ENCODE data around the gene NDUFA3.

NDUFA3 gene

DNA sequence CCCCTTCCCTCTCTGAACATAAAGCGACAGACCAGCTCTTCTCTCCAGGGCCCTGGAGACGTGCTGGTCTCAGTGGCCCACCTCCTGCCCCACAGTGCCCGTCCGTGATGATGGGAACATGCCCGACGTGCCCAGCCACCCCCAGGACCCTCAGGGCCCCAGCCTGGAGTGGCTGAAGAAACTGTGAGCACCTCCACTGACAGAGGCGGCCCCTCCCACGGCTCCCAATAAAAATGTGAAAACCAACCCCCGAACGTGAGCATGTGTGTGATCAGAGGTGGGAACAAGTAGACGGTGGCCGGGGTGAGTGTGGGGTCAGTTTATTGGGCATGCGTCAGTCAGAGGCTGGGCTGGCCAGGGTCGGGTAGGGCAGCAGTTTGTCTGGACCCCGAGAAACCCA is 4.1 kb downstream of the NDUFA3 start:
- DNase-seq (ENCODE audit: low read depth, low spot score), result no peak
- H3K27ac ChIP-seq, result no peak overlapping the region

DNA sequence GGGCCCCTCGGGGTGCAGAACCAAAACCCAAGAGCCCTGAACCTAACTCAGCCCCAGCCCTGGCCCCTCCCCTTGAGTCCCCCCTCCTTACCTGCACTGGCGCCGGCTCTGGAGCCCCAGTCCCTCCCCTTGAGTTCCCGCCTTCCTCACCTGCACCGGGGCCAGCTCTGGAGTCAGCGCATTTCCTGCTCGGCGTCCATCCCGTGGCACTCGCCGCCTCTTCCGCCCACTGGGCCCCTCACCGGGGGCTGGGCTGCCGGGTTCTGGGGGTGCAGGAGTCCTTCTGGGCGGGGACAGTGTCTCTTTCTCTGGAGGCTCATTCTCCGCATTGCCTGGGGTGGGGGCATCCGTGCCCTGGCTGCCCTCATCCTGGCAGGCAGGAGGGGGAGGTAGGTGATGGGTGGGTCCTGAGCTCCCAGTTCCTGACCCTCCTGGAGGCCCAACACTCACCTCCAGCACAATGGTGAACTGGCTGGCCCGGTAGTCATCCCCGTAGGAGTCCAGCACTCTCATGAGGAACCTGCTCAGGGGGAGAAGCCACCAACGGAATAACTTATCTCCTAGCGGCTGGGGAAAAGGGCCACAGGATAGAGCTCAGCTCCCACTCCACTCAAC is 5.3 kb downstream of the NDUFA3 start:
- H3K27ac ChIP-seq, result no peak overlapping the region
- DNase-seq (ENCODE audit: low read depth, low spot score), result no peak

DNA sequence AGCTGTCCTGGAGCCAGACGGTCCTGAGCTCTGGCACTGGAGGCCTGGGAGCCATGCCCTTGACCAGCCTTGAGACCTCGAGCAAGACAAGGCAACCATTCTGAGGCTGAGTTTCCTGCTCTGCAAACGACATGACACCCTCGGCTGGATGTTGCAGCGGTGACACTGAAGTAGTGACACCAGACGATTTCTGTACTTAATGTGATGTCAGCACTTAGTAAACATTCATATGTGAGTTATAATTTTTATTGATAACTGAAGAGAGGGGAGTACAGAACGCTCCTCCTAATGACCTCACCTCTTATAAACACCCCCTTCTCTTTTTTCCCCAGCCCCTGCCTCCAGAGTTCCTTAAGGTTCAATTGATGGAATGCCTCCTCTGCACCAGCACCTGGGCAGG is 5.8 kb downstream of the NDUFA3 start:
- DNase-seq (ENCODE audit: low read depth, low spot score), result no peak
- no peak overlapping the region for H3K27ac ChIP-seq

DNA sequence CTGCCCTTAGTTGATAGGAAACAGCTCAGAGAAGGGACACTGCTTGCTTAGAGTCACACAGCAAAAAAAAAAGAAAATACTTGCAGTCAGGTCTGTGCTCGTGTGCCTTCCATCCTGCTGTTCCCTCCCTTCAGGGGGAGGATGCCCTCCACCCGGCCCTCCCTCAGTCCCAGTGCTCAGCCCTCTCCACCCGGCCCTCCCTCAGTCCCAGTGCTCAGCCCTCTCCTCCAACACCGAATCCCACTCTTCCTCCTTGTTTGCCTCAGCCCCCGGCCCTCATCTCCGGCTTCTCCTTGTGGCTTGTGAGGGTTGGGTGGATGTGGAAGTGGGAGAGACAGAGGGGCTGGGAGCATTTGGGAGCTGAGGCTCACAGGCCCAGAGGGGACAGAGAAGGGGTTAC is 7.0 kb downstream of the NDUFA3 start:
- H3K27ac ChIP-seq, result no peak overlapping the region
- no peak for DNase-seq (ENCODE audit: low read depth, low spot score)

DNA sequence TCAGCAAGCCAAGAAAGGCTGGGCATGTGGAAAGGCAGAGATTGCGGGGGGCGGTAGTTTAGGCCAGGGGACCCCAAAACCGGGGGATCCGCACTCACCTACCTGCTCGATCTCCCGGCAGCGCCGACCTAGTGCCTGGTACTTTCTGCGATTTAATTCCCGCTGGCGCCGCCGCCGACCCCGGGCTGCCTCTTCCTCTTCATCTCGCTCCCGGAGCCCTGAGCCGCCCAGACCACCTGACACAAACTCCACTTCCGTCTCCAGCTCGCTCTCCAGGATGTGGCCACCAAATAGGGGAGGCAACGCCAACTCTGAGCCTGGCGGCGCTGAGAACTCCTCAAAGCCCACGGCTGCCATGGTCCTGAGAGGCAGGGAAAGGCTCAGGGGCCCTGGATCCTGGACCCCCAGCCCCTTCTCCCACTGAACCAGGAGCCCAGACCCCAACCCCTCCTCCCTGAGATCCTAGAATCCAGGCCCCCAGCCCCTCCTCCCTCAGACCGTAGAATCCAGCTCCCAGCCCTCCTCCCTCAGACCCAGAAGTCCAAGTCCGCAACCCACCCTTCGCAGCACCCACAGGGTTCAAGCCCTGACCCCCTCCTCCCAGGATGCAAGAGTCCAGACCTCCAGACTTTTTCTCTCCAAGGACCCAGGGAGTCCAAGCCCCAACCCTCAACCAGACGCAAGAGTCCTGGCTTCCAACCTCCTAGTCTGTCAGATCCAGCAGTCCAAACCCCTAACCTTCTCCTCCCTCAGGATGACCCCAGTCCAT is 11.9 kb downstream of the NDUFA3 start:
- DNase-seq (ENCODE audit: low read depth, low spot score), result no peak
- H3K27ac ChIP-seq, result peak overlapping the region; percentile 79

DNA sequence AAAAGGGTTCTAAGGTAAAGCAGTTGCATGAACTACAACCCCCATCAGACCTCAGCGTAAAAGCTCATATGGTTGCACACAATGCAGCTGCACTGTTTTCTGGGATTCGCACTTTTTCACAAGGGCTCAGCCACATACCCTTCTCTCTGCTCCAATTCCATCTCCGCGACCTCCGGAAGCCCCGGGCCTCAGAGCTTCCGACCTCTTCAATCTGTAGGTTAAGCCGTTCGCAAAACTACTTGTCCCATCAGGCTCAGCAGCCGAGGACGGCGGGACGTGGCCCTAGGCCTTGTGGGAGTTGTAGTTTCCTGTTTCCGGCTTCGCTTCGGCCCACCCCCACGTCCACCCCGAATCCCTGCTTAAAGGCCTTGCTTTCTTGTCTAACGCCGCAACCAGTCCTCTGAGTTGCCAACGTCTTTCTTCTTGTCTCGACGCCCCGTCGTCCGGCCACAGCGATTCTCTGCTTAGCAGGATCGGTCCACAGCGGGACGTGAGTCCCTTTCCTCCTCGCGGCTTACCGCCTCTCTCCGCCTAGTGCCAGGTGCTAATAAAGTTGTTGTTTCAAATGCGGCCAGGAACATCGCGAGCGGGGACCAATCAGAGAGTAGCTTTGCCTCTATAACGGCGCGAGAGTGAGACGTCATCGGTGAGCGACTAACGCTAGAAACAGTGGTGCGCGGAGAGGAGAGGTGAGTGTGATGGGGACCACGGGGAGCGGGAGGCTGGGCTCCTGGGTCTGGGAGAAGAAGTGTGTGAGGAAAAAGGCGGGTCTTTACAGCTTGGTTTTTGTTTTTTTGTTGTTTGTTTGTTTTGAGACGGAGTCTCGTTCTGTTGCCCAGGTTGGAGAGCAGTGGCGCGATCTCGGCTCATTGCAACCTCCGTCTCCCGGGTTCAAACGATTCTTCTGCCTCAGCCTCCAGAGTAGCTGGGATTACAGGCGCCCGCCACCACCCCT is 12.7 kb downstream of the NDUFA3 start, which contains the start of the genes PRPF31 and TFPT:
Gene PRPF31 (plus strand): TSS at position 646 of the 955 bp plus-strand sequence. CDS start 2,525 bp downstream, outside the sequence.
Gene TFPT (minus strand): TSS at position 549 of the 955 bp plus-strand sequence. CDS start 388 bp downstream, at position 161.
- peak; percentile 92 for DNase-seq (ENCODE audit: low read depth, low spot score)

DNA sequence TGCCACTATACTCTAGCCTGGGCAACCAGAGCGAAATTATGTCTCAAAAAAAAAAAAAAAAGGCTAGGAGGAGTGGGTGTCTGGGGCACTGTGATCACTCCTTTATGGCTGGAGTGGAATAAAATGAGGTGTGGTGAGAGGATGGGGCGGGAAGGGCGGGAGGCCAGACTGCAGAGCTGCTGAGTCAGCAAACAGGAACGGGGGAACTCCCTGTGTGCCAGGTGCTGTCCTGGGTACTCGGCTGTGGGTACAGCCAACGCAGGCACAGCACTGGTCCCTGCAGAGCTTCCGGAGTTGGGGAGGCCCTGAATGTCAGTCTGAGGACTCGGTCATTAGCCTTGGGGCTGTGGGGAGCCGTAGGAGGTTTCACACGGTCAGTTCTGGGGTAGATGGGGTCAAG is 18.6 kb downstream of the NDUFA3 start:
- no peak overlapping the region for H3K27ac ChIP-seq
- no peak for DNase-seq (ENCODE audit: low read depth, low spot score)

More for the DNA sequence above, 12.7 kb downstream of the NDUFA3 start, which contains the start of the genes PRPF31 and TFPT:
- peak within 1 kb of the TSS; percentile 79 for H3K27ac ChIP-seq

DNA sequence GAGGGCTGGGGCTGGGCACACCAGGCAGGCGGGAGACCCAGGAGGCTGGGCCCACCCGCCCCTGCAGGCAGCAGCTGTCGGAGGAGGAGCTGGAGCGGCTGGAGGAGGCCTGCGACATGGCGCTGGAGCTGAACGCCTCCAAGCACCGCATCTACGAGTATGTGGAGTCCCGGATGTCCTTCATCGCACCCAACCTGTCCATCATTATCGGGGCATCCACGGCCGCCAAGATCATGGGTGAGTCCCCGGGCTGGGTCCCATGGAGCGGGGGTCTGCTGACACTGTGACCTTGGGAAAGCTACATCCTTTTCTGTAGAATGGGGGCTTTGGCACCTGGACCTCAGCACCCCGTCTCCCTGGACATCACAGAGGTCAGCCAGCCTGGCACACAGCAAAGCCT is 21.0 kb downstream of the NDUFA3 start:
- no peak for DNase-seq (ENCODE audit: low read depth, low spot score)
- H3K27ac ChIP-seq, result no peak overlapping the region

DNA sequence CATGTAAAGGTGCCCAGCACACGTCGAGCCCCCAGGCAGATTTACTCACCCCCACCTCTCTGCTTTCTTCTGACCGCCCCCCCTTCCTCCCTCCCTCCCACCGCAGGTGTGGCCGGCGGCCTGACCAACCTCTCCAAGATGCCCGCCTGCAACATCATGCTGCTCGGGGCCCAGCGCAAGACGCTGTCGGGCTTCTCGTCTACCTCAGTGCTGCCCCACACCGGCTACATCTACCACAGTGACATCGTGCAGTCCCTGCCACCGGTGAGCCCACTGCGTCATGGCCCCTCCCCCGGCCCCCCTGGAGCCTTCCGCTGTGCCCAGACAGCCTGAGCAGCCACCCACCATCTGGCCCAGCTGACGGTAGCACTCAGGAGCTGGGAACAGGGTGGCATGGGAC is 21.7 kb downstream of the NDUFA3 start:
- DNase-seq (ENCODE audit: low read depth, low spot score), result no peak
- no peak overlapping the region for H3K27ac ChIP-seq

DNA sequence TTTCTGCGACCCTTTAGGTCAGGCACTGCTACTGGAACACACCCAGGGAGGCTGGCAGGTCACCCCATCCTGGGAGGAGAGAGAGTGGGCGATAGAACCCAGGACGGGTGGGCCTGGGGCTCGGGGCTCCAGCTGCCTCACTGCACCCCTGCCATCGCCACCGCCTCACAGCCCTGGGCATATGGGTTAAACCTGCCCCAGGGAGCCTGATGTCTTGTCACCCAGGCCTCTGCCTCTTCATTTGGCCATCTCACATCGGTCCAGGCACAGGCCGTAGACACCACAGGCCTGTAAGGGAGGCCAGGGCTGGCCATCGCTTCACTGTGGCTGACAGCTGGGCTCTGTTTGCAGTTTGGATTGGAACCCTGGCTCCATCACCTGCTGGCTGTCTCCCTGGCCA is 23.1 kb downstream of the NDUFA3 start:
- H3K27ac ChIP-seq, result no peak overlapping the region

DNA sequence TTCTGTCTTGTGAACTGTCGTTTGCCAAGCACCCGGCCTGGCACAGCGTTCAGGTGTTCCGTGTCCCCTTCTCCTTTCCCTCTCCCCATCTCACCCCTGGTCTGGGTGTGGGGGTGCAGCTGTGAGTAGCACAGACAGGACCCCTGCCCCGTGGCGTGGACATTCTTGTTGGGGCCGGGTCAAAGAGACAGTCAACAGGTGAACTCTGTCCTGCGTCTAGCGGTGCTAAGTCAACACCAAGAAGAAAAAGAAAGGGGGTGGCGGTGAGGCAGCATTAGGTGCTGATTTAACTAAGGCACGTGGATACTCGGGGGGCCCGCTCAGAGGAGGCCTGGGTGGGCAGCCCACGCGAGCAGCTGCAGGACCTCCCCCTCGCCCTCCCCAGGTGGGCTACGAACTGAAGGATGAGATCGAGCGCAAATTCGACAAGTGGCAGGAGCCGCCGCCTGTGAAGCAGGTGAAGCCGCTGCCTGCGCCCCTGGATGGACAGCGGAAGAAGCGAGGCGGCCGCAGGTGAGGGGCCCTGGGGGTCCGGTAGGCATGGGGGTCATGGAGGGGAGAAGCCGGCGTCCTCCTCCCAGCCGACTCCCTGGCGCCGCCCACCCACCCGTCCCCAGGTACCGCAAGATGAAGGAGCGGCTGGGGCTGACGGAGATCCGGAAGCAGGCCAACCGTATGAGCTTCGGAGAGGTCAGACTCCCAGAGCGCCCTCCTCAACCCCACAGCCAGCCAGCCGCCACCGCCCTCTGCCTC is 25.2 kb downstream of the NDUFA3 start:
- DNase-seq (ENCODE audit: low read depth, low spot score), result no peak
- no peak overlapping the region for H3K27ac ChIP-seq

More for the DNA sequence above, 23.1 kb downstream of the NDUFA3 start:
- DNase-seq (ENCODE audit: low read depth, low spot score), result no peak

DNA sequence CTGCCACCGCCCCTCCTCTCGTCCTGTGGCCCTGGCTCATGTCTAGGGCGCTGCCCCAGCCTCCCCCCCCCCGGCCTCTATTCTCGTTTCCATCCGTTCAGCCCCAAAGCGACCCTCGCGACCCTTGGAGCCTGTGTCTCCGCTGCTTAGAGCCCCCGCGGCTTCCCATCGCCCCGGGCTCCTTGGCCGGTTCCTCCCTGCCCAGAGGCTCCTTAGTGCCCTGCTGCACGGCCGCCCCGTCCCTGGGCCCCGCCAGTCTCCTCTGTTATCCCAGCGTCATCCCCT is 25.7 kb downstream of the NDUFA3 start:
- no peak for DNase-seq (ENCODE audit: low read depth, low spot score)
- H3K27ac ChIP-seq, result no peak overlapping the region

DNA sequence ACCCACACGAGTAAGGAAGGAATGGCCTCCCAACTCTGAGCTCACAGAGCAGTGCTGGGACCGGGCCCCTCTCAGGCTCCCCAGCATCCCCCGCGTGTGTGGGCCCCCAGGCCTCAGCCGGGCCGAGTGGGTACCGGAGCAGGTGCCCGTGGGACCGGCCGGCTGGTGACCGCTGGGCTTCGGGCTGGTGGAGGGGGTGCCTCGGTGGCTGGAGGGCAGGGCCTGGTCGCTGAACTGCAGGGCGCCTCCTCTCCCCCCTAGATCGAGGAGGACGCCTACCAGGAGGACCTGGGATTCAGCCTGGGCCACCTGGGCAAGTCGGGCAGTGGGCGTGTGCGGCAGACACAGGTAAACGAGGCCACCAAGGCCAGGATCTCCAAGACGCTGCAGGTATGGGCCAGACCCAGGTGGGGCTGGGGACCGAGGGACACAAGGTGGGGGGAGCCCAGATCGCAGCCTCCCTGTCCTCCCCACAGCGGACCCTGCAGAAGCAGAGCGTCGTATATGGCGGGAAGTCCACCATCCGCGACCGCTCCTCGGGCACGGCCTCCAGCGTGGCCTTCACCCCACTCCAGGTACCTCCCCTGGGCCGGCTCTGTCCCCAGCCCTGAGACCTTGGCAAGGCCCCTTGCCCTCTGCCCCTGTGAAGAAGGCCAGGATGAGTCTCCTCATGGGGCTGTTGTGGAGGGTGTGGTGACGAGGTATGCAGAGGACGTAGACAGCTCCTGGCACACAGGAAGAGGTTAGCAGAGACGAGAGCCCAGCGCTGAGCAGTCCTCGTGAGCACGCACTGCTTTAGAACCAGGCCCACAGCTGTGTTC is 26.4 kb downstream of the NDUFA3 start:
- H3K27ac ChIP-seq, result no peak overlapping the region
- DNase-seq (ENCODE audit: low read depth, low spot score), result no peak

DNA sequence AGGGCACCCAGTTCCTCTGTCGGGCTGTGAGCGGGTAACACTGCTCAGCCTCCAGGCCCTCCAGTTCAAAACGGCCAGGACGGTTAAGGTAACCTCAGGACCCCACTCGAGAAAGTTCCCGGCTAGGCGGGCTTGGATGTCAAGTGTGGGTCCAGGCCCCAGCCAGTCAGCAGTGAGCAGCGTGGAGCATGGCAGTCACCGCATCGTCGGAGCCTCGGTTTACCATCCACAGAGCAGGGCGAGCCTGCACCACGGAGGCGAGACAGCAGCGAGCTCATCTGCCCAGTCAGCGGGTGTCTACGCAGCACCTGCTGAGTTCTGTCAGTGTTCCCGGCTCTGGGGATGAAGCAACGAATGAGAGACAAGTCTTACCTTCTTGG is 27.0 kb downstream of the NDUFA3 start:
- DNase-seq (ENCODE audit: low read depth, low spot score), result no peak
- H3K27ac ChIP-seq, result no peak overlapping the region

DNA sequence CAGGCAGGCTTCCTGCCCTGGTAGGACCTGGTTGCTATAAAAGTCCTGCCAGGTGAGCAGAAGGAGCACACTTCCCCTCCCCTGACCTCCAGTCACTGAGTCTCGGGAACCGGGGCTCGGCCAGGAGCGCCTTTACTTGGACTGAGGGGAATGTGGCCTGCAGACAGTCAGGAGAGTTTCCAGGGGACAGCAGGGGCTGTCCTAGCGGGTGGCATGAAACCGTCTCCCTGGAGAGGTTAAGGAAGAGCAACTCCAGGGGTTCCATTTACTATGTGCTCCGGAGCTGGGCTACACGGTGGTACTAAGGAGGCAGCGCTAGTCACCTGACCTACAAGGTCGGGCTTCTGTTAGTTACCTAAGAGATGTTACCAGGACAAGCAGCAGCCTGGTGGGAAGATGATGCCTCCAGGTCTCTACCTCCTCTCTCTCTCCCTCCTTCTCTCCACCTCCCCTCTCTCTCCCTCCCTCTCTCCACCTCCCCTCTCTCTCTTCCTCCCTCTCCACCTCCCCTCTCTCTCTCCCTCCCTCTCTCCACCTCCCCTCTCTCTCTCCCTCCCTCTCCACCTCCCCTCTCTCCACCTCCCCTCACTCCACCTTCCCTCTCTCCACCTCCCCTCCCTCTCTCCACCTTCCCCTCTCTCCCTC is 30.8 kb downstream of the NDUFA3 start:
- DNase-seq (ENCODE audit: low read depth, low spot score), result peak; percentile 58
- no peak overlapping the region for H3K27ac ChIP-seq

DNA sequence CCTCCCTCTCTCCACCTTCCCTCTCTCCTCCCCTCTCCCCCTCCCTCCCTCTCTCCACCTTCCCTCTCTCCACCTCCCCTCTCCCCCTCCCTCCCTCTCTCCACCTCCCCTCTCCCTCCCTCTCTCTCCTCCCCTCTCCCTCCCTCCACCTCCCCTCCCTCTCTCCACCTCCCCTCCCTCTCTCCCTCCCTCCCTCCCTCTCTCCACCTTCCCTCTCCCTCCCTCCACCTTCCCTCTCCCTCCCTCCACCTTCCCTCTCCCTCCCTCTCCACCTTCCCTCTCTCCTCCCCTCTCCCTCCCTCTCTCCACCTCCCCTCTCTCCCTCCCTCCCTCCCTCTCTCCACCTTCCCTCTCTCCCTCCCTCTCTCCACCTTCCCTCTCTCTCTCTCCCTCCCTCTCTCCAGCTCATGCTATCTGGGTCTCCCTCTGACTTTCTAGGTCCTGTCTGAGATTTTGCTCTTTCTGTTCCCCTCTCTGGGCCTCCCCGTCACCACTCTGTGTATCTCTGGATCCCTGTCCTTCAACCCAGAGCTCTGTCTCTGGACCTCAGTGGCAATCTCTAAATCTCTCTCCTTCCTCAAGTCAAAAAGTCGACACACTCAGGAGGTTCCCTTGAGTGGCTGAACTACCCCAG is 31.4 kb downstream of the NDUFA3 start:
- peak overlapping the region; percentile 40 for H3K27ac ChIP-seq
- DNase-seq (ENCODE audit: low read depth, low spot score), result no peak

DNA sequence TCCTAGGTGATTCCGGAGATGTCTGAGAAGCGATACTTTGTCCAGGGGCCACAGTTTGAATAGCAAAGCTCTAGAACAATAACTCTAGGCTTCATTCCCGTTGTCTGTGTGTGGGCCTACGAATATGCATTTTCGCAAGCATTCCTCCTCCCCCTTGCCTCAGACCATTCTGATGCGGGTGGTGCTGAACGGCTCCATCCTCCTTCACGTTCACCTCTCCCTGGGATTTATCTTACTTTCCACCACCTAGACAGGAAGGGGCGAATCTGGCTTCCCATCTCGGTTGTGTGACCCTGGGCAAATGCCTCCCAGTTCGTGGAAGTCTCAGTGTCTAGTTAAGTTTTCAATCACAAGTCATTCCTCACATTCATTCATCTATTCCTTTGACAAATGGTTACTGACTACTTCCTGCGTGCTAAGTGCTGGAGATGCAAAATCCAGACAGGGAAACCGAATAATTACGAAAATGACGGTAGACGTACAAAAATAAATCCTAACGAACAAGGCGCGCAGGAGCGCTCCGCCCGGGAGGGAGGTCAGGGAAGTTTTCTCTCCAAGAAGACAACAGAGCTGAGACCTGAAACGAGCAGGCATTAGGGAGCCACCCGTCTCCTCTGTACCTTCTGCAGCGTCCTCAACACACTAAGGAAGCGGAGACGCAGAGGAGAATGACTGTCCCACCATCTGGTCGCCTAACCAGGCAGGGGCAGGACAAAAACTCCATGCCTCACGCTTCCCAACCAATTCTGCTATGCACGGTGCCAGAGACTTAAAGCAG is 33.6 kb downstream of the NDUFA3 start:
- H3K27ac ChIP-seq, result peak overlapping the region; percentile 37
- no peak for DNase-seq (ENCODE audit: low read depth, low spot score)
